ENCODE measurements around the gene AGAP1.

Gene AGAP1

DNA sequence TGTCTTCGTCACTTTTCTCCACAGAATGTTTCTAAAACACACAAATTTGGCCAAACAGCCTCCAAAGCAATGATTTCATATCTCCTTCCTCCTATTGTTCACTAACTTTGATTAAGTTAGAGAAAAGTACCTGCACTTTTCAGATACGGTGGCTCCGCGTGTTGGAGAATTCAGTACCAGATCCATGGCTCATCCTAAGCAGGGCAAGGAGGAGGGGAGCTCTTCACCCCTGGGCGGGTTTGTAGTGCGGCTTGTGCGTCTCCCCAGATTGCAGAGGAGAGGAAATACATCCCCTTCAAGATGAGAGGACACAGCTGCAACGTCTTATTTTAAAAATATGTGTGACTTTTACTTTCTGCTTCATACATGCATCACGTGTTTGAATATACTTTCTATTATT is 333.0 kb downstream of the AGAP1 start:
- no peaks in the 10 kb centered on the region for H3K27me3 ChIP-seq (replicated peaks)
- H3K27ac ChIP-seq, result no peak overlapping the region
- H3K4me3 ChIP-seq (ENCODE audit: low read depth, low read length), result no peak overlapping the region
- H3K36me3 ChIP-seq (replicated peaks), result no peaks in the 10 kb centered on the region
- in situ Hi-C loops (cut with HindIII; ENCODE audit: low pct_ligation_motif_present, low sequenced_read_pairs), result no loop called here
- DNase-seq, result no peak
- TF ChIP-seq CTCF (IDR thresholded peaks at IDR 0.05; ENCODE audit: low read depth, low read length, missing control alignments), result no peak

DNA sequence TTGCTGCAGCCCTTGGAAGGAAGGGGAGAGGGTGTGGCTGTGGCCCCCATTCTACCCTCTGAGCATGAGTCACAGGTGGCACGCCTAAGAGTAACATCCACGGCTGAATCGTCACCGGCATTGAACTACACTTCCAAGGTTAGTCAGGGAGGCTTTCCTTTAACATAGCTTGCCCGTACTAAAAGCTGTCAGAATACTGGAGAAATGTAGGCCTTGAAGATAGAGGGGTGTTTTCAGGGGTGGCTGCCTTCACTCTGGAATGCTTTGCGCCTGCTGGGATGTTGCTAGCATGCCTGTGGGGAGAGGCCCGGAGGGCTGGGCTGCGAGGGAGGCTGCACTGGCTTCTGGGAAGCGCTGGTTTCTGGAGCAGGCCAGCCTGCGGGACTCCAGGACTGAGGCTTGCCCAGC is 333.7 kb downstream of the AGAP1 start:
- Histone ChIP-seq H3K36me3 (replicated peaks) (no peaks in the 10 kb centered on the region), H3K27me3 (replicated peaks) (no peaks in the 10 kb centered on the region), H3K4me3 (ENCODE audit: low read depth, low read length) (no peak overlapping the region), H3K27ac (no peak overlapping the region)
- peak; percentile 62 for DNase-seq
- no peak for TF ChIP-seq CTCF (IDR thresholded peaks at IDR 0.05; ENCODE audit: low read depth, low read length, missing control alignments)
- in situ Hi-C loops (cut with HindIII; ENCODE audit: low pct_ligation_motif_present, low sequenced_read_pairs), result no loop called here

GRCh38 chr2:235829726-235830125 is 335.9 kb downstream of the AGAP1 start:
- Histone ChIP-seq H3K36me3 (replicated peaks) (no peaks in the 10 kb centered on the region), H3K27me3 (replicated peaks) (no peaks in the 10 kb centered on the region), H3K4me3 (ENCODE audit: low read depth, low read length) (no peak overlapping the region), H3K27ac (no peak overlapping the region)
- DNase-seq, result no peak
- no peak for TF ChIP-seq CTCF (IDR thresholded peaks at IDR 0.05; ENCODE audit: low read depth, low read length, missing control alignments)
- in situ Hi-C loops (cut with HindIII; ENCODE audit: low pct_ligation_motif_present, low sequenced_read_pairs), result no loop called here

GRCh38 chr2:235831755-235832154 is 337.9 kb downstream of the AGAP1 start:
- no peak for TF ChIP-seq CTCF (IDR thresholded peaks at IDR 0.05; ENCODE audit: low read depth, low read length, missing control alignments)
- no peak overlapping the region for H3K4me3 ChIP-seq (ENCODE audit: low read depth, low read length)
- in situ Hi-C loops (cut with HindIII; ENCODE audit: low pct_ligation_motif_present, low sequenced_read_pairs), result no loop called here
- no peak for DNase-seq
- H3K36me3 ChIP-seq (replicated peaks), result no peaks in the 10 kb centered on the region
- no peak overlapping the region for H3K27ac ChIP-seq
- no peaks in the 10 kb centered on the region for H3K27me3 ChIP-seq (replicated peaks)

- H3K4me3 ChIP-seq (ENCODE audit: low read depth, low read length), result no peak overlapping the region
- in situ Hi-C loops (cut with HindIII; ENCODE audit: low pct_ligation_motif_present, low sequenced_read_pairs), result no loop called here
- H3K36me3 ChIP-seq (replicated peaks), result no peaks in the 10 kb centered on the region
- no peak for TF ChIP-seq CTCF (IDR thresholded peaks at IDR 0.05; ENCODE audit: low read depth, low read length, missing control alignments)
- no peaks in the 10 kb centered on the region for H3K27me3 ChIP-seq (replicated peaks)
- no peak for DNase-seq
- no peak overlapping the region for H3K27ac ChIP-seq
Measured at GRCh38 chr2:235832941-235833340, 339.1 kb downstream of the AGAP1 start.

DNA sequence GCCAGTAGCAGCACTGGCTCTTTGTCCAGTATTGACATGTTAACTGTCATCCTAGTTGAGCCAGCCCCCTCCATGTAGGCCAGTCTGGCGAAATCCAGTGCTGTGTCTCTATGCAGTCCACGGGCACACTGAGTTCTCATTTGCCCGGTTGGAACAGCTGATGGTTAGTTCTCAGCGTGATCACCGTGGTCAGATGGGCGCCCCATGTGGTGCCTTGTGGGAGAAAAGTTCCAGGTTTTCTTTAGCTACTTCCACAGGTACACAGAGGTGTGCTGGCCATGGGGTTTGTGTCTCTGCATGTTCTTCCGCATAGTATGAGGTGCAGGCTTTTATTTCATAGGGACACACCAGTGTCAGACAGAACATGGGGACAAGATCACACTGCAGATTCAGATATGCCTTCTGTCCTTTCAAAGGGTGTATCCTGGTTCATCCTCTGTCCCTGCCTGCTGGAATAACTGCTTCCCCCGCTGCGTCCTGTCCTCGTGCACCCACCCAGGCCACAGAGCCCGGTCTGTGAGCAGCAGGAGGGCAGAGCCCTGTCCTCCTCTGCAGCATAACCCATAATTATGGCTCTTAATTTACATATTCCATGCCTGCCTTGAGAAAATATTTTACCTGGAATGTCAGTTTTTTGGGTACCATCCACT is 340.3 kb downstream of the AGAP1 start:
- in situ Hi-C loops (cut with HindIII; ENCODE audit: low pct_ligation_motif_present, low sequenced_read_pairs), result no loop called here
- Histone ChIP-seq H3K27me3 (replicated peaks) (no peaks in the 10 kb centered on the region), H3K4me3 (ENCODE audit: low read depth, low read length) (no peak overlapping the region), H3K27ac (no peak overlapping the region), H3K36me3 (replicated peaks) (no peaks in the 10 kb centered on the region)
- TF ChIP-seq CTCF (IDR thresholded peaks at IDR 0.05; ENCODE audit: low read depth, low read length, missing control alignments), result no peak
- no peak for DNase-seq

All from brain microvascular endothelial cell (primary cell).